HG03095 (cell line): ENCODE results near the gene CAMSAP3.
A peak's percentile ranks its signal among the peaks of the same experiment; 100 is the strongest.

ENCODE experiments used
- ATAC-seq: cut with Tn5 transposase; IDR thresholded peaks from one replicate; pipeline ENCODE4 v1.9.1; 2021; ENCODE audit warnings: moderate library complexity; ENCODE audit not compliant: unreplicated experiment

Gene CAMSAP3

GRCh38 chr19:7646426-7646700, 50.7 kb downstream of the CAMSAP3 start:
- no peak for ATAC-seq

GRCh38 chr19:7647156-7647555, 51.5 kb downstream of the CAMSAP3 start:
- ATAC-seq, result no peak

- ATAC-seq, result no peak
These were observed 52.8 kb downstream of the CAMSAP3 start for GRCh38 chr19:7648265-7649014.

GRCh38 chr19:7650148-7650547, 54.5 kb downstream of the CAMSAP3 start:
- ATAC-seq, result no peak

- no peak for ATAC-seq
These were observed 56.5 kb downstream of the CAMSAP3 start for GRCh38 chr19:7652061-7652641.

GRCh38 chr19:7654401-7654800, 58.7 kb downstream of the CAMSAP3 start:
- ATAC-seq, result no peak

GRCh38 chr19:7655581-7655980, 59.9 kb downstream of the CAMSAP3 start:
- ATAC-seq, result no peak

GRCh38 chr19:7657131-7657751, 61.6 kb downstream of the CAMSAP3 start:
- no peak for ATAC-seq

- peak; percentile 50 for ATAC-seq
These were observed 62.6 kb downstream of the CAMSAP3 start for GRCh38 chr19:7658219-7658686.

- ATAC-seq, result no peak
These were observed 66.3 kb downstream of the CAMSAP3 start for GRCh38 chr19:7661744-7662538.

GRCh38 chr19:7662657-7663056, 67.0 kb downstream of the CAMSAP3 start:
- ATAC-seq, result no peak

- ATAC-seq, result no peak
These were observed 68.0 kb downstream of the CAMSAP3 start for GRCh38 chr19:7663706-7664105.

- no peak for ATAC-seq
These were observed 69.4 kb downstream of the CAMSAP3 start for GRCh38 chr19:7665076-7665475.
